ENCODE data around the gene SUSD2.
"Not testable (repeated sequence)": the region's sequence is repeated elsewhere in the genome, so short reads cannot be mapped to it uniquely, and the experiment has no call there.

Gene SUSD2

DNA sequence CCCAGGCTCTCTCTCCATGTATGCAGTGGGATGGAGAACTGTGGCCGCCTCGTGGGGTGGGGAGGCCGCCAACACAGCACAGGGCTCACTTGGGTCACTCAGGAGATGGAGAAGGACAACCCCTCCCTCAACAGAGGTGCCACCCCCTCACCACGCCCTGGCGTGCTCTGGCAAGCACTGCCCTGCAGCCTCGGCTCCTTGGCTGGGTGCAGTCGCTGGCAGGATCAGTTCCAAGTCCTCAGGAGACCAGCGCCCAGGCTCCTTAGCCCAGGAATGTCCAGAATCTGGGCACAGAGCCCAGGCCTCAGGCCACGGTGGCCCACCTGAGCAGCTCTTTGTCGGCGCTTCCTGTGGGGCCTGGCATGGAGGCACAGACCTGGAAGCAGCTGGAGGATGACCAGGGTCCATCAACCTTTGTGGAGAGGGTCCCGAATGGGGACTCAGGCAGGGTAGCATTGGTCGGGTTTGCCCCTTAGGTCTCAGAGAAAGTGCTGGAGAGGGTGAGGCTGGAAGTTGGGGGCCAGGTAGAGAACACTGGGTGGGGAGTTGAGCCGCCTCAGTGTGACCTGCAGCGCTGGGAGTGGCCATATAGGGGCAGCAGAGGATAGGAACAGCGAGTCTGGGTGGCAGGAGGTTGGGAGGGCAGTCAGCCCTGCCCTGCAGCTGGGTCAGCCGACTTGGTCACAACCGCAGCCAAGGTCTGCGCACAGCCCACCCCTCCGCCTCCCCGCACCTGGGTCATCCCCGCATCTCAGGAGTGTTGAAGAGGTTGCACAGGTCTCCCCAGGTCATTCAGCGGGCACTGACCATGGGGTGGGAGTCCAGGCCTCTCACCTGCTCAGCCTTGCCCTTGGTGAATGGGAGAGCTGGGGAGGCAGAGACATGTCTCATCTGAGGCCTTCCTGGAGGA is 8.2 kb downstream of the SUSD2 start:
- DNase-seq (ENCODE audit: low read depth), result peak; percentile 54

DNA sequence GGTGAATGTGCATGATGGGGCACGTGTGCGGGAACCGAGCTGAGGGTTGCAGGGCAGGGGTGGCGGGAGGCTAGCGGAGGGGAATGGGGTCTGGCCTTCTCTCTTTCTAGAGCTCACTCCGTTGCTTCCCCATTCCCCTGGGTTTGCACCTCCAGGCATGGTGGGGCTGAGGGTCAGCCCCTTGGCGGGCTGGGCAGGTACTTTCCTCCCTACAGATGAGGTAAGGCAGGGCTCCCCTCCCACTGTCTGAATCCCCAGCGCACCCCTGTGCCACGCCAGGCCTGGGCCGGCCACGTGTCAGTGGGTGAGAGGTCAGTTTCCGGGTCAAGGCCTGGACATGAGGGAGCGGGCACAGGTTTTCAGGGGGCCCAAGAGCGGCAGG is 8.9 kb downstream of the SUSD2 start:
- DNase-seq (ENCODE audit: low read depth), result no peak

DNA sequence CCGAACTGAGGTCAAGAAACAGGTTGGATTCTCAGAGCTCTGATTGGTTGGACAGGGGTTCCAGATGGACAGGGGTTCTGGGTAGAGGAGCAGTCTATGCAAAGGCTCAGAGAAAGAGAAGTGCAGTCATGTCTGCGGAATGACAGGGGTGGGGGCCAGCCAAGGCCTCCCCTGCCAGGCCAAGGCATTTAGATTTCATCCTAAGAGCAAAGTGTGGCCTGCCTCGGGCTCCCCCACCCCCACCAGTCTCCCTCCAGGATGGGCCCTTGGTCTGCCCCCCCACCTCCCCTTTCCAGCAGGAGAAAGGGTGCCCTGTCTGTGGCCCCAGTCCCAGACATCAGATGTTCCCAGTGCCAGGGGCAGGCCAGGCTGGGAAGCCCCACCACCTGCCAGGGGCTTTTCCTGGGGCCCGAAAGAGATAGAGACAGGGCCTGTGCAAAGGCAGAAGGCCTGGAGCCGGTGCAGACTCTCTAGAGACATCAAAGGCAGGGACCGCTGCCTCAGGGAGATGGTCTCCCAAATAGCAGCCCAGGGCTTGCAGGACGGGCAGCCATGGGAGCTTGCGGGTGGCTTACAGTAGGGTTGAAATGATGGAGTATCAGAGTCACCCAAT is 9.4 kb downstream of the SUSD2 start:
- DNase-seq (ENCODE audit: low read depth), result no peak

DNA sequence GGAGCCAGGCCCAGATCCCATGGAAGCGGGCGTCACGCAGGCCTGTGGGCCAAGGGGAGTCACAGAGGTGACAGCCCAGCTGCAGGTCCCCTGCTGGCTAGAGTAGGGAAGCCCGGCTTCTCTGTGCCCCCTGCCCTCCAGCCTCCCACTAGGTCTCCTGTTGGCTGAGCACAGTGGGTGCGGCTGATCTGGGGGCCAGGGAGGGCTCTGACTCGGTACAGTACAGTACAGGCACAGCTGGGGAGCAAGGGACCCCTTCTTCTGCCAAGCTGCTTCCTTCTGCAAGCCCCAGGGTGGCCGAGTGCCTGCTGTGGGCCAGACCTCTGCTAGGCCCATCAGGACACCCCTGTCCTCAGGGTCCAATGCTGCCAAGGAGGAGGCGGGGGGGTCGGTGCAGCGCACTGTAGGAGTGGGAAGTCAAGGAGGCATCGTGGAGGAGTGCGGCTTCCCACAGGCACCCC is 10.1 kb downstream of the SUSD2 start:
- no peak for DNase-seq (ENCODE audit: low read depth)

DNA sequence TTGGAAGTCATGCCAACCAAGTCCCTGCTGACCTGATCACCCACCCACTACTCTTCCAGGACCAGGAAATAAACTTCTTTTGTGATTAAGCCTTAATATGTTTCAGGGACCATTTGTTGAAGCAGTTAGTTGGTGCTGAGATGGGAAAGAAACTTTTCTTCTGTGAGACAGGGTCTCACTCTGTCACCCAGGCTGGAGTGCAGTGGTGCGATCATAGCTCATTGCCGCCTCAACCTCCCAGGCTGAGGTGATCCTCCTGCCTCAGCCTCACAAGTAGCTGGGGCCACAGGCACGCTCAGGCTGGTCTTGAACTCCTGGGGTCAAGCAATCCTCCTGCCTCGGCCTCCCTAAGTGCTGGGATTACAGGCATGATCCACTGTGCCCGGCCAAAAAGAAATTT is 10.6 kb downstream of the SUSD2 start:
- DNase-seq (ENCODE audit: low read depth), result no peak

DNA sequence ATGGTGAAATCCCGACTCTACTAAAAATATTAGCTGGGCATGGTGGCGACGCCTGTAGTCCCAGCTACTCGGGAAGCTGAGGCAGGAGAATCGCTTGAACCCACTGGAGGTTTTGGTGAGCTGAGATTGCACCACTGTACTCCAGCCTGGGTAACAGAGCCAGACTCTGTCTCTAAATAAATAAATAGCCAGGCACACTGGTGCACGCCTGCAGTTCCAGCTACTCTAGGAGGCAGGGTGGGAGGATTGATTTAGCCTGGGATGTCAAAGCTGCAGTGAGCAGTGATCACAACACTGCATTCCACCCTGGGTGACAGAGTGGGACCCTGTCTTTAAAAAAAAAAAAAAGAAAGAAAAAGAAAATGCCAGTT is 17.4 kb downstream of the SUSD2 start:
- DNase-seq (ENCODE audit: low read depth), result no peak

DNA sequence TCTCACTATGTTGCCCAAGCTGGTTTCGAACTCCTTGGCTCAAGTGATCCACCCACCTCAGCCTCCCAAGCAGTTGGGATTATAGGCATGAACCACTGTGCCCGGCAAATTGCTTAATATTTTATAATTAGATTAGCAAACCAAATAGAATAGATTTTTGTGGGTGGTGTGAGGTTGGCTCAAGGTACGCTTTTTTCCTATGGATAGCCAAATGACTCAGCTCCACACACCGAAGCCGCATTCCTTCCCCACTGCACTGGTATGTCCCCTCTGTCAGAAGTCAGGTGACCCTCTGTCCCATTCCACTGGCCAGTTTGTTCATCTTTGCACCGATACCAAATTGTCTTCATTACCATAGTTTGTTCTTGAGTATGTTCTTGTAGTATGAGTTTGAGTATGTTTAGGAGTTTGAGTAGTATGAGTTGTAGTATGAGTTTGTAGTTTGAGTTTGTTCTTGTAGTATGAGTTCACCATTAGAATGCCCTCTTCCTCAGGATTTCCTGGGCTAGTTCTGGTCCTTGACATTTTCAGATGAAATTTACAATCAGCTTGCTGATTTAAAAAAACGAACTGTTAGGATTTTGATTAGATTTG is 19.4 kb downstream of the SUSD2 start:
- peak; percentile 84 for DNase-seq (ENCODE audit: low read depth)

DNA sequence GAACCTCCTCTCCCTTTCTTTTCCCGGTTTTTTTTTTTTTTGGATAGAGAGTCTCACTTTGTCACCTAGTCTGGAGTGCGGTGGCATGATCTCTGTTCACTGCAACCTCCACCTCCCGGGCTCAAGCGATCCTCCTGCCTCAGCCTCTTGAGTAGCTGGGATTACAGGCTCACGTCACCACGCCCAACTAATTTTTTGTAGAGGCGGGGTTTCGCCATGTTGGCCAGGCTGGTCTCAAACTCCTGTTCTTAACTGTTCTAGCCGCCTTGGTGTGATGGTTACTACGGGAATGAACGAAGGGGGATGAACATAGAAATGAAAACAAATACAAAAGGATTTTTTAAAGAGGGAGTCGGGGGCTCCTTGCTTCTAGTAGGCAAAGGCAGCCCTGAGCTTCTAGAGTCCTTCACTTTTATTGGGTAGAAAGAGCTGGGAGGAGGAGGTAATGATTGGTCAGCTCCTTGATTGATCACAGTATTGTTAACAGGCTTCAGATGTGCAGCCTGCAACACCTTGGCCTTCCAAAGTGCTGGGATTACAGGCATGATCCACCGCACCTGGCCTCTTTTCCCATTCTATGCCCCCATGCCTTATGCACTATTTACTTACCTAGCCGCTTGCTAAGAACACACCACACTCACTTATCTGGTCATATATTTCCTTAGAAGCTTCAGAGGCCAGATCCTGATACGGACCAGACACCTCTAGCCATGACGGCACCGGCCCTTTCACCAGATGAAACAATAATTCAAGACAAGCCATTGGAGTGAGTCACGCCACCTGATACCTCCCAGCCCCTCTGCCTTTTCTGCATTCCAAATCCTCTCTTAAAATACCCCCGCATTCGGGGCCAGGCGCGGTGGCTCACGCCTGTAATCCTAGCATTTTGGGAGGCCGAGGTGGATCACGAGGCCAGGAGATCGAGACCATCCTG is 20.7 kb downstream of the SUSD2 start:
- DNase-seq (ENCODE audit: low read depth), result peak; percentile 62

DNA sequence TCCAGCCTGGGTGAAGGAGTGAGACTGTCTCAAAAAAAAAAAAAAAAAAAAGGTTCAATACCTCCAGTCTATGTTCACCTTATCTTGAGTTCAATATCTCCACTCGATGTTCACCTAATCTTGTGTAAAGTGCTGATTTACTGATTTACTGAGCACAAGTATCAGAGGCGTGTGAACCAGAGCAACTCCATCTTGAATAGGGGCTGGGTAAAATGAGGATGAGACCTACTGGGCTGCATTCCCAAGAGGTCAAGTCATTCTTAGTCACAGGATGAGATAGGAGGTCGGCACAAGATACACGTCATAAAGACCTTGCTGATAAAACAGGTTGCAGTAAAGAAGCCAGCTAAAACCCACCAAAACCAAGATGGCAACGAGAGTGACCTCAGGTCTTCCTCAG is 22.6 kb downstream of the SUSD2 start:
- not testable (repeated sequence) for DNase-seq (ENCODE audit: low read depth)

DNA sequence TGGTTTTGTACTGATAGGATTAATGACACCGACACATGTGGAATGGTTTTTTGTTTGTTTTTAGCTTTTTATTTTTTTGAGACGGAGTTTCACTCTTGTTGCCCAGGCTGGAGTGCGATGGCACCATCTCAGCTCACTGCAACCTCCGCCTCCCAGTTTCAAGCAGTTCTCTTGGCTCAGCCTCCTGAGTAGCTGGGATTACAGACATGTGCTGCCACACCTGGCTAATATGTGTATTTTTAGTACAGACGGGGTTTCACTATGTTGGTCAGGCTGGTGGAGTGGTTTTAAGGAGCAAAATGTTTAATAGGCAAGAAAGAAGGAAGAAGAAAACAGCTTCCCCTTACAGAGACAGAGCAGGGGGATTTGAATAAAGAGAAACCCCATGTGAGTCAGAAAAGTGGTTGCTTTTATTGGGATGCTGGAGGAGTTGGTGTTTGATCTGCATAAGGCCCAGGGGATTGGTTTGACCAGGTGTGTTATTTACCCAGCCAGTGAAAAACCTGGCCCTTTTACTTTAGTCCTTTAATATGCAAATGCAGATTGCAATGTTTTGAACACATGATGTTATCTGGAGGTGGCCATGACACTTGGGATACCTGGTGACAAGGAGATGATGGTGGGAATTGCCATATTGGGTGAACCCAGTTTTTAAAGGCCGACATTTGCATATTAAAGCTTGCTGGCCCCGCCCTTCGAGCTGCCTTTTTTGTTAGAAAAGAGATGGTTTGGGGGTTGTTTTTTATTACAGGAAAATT is 24.3 kb downstream of the SUSD2 start:
- no peak for DNase-seq (ENCODE audit: low read depth)

DNA sequence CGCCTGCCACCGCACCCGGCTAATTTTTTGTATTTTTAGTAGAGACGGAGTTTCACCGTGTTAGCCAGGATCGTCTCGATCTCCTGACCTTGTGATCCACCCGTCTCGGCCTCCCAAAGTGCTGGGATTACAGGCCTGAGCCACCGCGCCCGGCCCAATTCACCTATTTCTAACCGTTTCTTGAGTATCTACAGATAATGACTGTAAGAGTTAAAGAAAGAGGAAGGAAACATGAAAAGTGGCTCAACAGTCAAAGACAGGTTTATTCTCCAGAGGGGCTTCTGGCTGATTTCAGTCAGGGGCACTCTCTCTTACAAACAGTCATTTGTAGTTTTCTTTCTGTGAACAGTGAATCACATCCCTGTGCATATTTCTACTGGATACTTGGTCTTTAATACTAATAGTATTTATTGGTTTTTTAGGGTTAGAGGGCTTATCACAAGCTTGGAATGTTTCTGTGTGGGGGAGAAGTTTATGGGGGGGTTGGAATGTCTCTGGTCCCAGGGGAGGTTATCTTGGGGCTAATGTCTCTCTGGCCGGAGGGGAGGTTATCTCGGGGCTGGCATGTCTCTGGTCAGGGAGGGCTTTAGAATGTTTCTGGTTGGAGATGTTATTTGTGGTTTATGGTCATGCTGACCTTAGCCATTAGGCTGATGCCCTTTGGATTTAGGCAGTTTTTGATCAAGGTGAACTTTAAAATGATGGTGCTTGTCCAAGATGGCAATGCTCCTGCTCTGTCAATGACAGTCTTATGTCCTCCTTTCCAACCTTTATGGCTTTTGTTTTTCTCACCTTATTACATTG is 25.4 kb downstream of the SUSD2 start:
- DNase-seq (ENCODE audit: low read depth), result peak; percentile 63

DNA sequence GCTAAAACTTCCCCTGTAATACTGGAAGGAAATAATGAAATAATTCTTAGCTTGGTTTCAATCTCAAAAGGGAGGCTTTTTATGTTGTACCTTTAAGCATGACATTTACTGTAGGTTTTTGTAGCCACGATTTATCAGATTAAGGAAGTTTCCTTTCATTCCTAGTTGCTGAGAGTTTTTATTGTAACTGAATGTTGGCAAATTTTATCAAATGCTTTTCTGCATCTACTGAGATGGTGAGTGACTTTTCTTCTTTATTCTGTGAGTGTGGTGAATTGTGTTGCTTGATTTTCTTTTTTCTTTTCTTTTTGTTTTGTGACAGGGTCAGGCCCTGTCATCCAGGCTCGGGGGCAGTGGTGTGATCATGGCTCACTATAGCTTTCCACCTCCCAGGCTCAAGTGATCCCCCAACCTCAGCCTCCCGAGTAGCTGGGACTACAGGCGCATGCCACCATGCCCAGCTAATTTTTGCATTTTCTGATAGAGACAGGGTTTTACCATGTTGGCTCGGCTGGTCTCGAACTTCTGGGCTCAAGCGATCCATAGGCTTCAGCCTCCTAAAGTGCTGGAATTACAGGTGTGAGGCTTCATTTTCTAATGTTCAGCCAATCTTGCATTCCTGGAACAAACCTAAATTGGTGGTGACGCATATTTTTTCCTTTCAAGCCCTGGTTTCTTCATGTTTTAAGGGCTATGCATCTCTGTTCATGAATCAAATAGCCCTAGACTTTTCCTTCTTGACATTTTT is 26.2 kb downstream of the SUSD2 start:
- no peak for DNase-seq (ENCODE audit: low read depth)

DNA sequence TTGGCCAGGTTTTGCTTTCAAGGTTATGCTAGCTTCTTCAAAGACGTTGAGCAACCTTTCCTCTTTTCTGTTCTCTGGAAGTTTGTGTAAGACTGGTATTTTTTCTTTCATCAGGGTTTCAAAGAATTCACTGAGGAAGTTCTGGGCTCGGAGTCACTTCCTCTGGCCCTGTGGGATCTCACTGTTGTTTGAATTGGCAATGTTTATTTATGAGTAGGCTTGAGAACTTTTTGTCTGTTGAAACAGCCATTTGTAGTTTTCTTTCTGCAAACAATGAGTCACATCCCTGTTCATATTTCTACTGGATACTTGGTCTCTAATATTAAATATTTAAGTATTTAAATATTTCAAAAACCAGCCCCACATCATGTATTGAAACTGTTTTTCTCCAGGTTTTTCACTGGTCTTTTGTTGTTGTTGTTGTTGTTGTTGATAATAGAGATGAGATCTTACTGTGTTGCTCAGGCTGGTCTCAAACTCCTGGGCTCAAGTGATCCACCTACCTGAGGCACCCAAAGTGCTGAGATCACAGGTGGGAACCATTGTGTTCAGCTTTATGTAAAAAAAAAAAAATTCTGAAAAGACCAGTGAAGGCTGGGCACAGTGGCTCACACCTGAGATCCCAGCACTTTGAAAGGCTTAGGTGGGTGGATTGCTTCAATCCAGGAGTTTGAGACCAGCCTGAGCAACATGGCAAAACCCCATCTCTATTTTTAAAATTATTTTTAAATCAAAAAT is 26.9 kb downstream of the SUSD2 start:
- DNase-seq (ENCODE audit: low read depth), result peak; percentile 99

DNA sequence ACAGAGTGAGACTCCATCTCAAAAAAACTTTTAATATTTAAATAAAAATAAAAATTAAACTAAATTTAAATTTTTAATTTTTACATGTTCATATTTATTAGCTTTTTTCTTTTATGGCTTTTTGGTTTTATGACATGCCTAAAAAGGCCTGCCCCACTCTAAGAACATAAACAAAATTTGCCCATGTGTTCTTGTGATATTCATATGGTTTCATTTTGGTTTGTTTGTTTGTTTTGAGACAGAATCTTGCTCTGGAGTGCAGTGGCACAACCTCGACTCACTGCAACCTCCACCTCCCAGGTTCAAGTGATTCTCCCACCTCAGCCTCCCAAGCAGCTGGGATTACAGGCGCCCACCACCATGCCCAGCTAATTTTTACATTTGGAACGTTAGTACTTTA is 27.7 kb downstream of the SUSD2 start:
- no peak for DNase-seq (ENCODE audit: low read depth)

DNA sequence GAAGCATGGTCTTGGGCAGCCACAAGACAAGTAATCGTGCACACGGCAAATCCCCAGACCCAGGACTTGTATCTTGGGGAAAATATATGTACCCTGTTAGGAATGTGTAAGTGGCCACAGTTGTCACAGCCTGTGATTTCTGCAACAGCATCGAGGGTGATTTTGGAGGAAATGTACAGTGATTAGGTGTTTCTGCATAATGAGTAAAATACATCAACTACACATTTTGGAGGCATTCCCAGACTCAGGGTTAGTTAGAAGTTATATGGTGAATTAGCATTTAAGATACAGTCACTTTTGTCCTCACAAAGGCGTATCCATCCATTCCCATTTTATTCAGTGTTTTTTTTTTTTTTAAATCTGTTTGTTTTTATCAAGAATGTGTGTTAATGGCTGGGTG is 28.4 kb downstream of the SUSD2 start:
- DNase-seq (ENCODE audit: low read depth), result no peak

DNA sequence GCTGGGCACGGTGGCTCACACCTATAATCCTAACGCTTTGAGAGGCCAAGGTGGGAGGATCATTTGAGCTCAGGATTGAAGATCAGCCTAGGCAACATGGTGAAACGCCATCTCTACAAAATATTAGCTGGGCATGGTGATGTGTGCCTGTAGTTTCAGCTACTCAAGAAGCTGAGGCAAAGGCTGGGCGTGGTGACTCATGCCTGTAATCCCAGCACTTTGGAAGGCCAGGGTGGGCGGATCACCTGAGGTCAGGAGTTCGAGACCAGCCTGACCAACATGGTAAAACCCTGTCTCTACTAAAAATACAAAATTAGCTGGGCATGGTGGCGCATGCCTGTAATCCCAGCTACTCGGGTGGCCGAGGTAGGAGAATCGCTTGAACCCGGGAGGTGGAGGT is 29.1 kb downstream of the SUSD2 start:
- DNase-seq (ENCODE audit: low read depth), result peak; percentile 47

DNA sequence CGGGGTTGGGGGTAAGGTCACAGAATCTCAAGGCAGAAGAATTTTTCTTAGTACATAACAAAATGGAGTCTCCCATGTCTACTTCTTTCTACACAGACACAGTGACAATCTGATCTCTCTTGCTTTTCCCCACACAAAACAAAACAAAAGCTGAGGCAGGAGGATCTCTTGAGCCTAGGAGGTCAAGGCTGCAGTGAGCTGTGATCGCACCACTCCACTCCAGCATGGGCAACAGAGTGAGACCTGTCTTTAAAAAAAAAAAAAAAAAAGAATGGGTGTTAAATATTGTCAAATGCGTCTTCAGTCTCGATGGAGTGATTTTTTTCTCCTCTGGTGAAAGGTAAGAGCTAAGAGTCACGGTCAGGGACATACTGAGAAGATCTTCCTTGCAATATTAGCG is 30.4 kb downstream of the SUSD2 start:
- not testable (repeated sequence) for DNase-seq (ENCODE audit: low read depth)

DNA sequence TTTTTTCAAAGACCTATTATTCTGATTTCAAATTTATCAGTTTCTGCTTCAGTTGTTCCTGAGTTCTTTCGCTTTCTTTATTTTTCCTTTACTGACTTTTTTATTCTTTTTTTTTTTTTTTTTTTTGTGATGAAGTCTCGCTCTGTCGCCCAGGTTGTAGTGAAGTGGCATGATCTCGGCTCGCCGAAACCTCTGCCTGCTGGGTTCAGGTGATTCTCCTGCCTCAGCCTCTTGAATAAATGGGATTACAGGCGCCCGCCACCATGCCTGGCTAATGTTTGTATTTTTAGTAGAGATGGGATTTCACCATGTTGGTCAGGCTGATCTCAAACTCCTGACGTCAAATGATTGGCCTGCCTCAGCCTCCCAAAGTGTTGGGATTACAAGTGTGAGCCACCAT is 31.8 kb downstream of the SUSD2 start:
- not testable (repeated sequence) for DNase-seq (ENCODE audit: low read depth)

Data from iris pigment epithelial cell (primary cell).